ENCODE results near the gene DDX19B.

Gene DDX19B

DNA sequence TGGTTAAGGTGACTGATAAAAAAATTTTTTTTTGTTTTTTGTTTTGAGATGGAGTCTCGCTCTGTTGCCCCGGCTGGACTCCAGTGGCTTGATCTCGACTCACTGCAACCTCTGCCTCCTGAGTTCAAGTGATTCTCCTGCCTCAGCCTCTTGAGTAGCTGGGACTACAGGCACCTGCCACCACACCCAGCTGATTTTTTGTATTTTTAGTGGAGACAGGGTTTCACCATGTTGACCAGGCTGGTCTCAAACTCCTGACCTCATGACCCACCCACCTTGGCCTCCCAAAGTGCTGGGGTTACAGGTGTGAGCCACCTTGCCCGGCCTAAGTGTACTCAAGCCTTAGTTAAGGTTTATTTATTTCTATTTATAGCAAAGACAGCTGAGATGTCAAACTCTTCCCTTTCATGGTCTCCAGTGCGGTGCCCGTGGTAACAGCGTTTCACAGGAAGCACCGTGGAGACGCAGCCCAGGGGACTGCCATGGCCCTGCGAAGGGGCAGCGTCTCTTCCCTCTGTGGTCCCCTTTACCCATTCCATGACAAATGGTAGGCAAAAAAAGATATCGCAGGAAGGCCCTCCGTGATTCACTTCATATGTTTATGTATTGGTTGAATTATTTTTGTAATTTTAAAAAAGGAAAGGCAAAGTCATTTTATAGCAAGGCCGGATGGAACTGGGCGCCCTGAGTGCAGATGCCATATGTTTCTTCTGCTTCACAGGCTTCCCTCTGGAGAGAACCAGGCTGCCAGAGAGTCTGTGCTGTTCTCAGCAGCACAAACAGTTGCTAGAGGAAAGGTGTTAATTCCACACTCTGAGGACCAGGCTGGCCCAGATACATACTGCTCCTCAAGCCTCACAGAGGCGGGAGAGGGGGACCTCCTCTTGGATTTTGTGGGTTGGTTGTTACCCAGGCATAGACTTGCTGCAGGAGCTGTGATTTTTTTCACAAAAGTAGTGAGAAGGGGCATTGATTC is 76.9 kb downstream of the DDX19B start:
- peaks cover 50% of the 10 kb centered on the region for H3K36me3 Mint-ChIP-seq (ENCODE audit: low read depth)
- H3K27ac Mint-ChIP-seq = peak overlapping the region; percentile 87
- peaks cover 18% of the 10 kb centered on the region for H3K4me1 Mint-ChIP-seq
- no peaks in the 10 kb centered on the region for H3K9me3 Mint-ChIP-seq
- DNase-seq = no peak
- TF ChIP-seq, protein P1, sequence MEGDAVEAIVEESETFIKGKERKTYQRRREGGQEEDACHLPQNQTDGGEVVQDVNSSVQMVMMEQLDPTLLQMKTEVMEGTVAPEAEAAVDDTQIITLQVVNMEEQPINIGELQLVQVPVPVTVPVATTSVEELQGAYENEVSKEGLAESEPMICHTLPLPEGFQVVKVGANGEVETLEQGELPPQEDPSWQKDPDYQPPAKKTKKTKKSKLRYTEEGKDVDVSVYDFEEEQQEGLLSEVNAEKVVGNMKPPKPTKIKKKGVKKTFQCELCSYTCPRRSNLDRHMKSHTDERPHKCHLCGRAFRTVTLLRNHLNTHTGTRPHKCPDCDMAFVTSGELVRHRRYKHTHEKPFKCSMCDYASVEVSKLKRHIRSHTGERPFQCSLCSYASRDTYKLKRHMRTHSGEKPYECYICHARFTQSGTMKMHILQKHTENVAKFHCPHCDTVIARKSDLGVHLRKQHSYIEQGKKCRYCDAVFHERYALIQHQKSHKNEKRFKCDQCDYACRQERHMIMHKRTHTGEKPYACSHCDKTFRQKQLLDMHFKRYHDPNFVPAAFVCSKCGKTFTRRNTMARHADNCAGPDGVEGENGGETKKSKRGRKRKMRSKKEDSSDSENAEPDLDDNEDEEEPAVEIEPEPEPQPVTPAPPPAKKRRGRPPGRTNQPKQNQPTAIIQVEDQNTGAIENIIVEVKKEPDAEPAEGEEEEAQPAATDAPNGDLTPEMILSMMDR (IDR thresholded peaks at IDR 0.05) = no peak
- H3K27me3 Mint-ChIP-seq (ENCODE audit: low read depth, poor library complexity) = no peaks in the 10 kb centered on the region
- H3K4me3 Mint-ChIP-seq = no peak overlapping the region

DNA sequence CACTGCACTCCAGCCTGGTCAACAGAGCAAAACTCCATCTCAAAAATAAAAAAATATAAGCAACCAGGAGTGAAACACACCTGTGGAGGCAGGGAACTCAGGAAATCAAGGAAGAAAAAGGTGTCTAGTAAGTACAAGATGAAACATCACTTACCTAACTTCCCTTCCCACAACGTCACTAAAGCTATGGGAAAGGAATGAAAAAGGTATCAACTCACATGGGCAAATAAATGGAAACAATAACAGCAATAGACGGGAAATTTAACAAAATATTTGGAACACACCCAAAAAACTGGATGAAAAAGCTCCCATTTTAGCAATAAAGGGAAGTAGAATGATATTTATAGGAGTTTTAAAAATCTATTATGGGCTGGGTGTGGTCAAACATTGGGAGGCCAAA is 78.8 kb downstream of the DDX19B start:
- peaks cover 39% of the 10 kb centered on the region for H3K36me3 Mint-ChIP-seq (ENCODE audit: low read depth)
- H3K4me1 Mint-ChIP-seq = peaks cover 18% of the 10 kb centered on the region
- H3K27ac Mint-ChIP-seq = no peak overlapping the region
- H3K4me3 Mint-ChIP-seq = peak overlapping the region; percentile 33
- H3K9me3 Mint-ChIP-seq = no peaks in the 10 kb centered on the region
- TF ChIP-seq, protein P1 (IDR thresholded peaks at IDR 0.05) = no peak
- no peaks in the 10 kb centered on the region for H3K27me3 Mint-ChIP-seq (ENCODE audit: low read depth, poor library complexity)
- no peak for DNase-seq

DNA sequence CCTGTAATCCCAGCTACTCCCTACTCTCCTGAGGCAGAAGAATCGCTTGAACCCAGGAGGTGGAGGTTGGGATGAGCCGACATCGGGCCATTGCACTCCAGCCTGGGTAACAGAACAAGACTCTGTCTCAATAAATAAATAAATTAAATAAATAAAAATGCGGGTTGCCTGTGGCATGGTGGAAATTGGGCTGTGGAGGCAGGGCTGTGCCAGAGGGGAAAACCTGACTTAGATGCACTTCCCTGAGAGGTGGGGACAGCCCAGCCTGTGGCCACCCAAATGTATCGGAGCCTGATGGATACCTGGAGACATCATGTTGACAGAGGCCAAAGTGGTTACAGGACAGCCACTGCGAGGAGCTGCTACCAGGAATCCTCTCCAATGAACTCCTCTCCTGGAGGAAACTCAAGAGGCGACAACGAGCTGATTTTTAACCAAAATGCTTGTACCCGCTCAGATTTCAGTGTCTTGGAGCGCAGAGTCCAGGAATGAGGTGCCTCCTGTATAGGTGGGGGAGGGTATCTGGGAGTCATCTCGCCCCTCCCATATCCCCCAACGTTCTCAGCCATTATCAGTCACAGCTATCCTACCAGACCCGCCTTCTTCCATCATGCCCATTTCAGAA is 80.0 kb downstream of the DDX19B start:
- no peak for DNase-seq
- no peak overlapping the region for H3K27ac Mint-ChIP-seq
- TF ChIP-seq, protein P1 (IDR thresholded peaks at IDR 0.05) = no peak
- peaks cover 18% of the 10 kb centered on the region for H3K4me1 Mint-ChIP-seq
- H3K36me3 Mint-ChIP-seq (ENCODE audit: low read depth) = peaks cover 40% of the 10 kb centered on the region
- no peaks in the 10 kb centered on the region for H3K9me3 Mint-ChIP-seq
- H3K4me3 Mint-ChIP-seq = peak overlapping the region; percentile 94
- no peaks in the 10 kb centered on the region for H3K27me3 Mint-ChIP-seq (ENCODE audit: low read depth, poor library complexity)

DNA sequence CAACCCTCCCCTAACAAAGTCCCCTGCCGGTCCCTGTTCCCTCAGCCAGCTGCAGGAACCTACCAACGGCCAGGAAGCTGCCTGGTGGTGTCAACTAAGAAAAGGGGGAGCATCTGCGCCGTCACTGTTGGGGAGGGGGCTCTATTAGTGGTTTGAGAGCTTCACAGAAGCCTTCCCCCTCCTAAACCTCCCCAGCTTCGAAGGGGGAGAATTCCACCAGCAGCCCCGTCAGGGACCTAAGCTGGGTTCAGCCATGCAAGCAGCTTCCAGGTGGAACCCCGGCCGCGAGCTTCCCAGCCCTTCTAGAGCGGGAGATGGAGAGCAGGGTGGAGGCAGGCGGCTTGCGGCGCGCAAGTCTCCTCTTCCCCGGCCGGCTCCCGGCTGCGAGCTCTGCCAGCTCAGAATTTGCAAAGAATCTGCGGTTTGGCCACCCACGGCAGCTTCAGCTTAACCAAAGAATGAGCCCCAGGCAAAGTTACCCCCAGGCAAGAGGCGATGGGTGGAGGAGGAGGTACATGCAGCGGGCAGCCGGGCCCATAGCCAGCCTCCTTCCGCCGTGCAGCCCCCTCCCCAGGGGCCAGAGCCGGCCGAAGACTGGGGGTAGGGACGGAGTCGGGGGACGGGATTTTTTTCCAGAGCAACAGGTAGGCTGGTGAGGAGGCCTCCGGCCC is 81.4 kb downstream of the DDX19B start:
- Mint-ChIP-seq H3K9me3 (no peaks in the 10 kb centered on the region), H3K27me3 (ENCODE audit: low read depth, poor library complexity) (no peaks in the 10 kb centered on the region), H3K4me1 (peaks cover 18% of the 10 kb centered on the region), H3K27ac (peak overlapping the region; percentile 92), H3K36me3 (ENCODE audit: low read depth) (peaks cover 38% of the 10 kb centered on the region), H3K4me3 (peak overlapping the region; percentile 94)
- TF ChIP-seq, protein P1 (IDR thresholded peaks at IDR 0.05) = no peak
- peak; percentile 60 for DNase-seq

DNA sequence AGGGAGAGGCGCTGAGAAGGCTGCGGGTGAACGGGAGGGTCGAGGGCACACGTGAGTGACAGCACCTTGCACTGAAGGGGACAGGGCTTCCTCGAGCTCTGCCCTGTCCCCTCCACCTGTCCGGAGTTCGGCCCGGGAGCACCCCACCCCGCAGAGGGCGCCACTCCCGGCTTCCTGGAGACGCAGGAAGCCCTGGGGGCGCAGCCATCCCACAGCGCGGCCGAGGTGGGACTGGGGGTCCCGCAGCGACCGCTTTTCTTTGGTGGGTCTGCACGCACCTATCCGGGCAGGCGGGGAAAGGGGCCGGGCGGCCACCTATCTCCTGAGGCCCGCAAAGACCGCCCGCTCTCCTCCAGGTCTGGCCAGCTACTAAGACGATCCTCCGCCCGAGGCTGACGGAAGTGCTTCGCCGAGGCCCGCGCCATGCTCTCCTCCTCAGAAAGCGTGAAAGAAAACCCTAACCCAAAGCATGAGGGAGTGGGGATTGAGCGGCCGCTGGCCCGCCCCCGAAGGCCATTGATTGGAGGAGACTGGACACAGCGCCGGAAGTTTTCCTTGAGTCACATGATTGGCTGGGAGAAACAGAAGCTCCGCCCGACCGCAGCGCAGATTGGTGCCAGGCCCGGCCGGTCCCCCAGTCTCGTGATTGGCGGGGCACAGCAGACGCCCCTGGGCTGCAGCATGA is 82.1 kb downstream of the DDX19B start:
- Mint-ChIP-seq H3K9me3 (no peaks in the 10 kb centered on the region), H3K4me3 (peak overlapping the region; percentile 94), H3K27ac (peak overlapping the region; percentile 94), H3K4me1 (peaks cover 18% of the 10 kb centered on the region), H3K27me3 (ENCODE audit: low read depth, poor library complexity) (no peaks in the 10 kb centered on the region), H3K36me3 (ENCODE audit: low read depth) (peaks cover 38% of the 10 kb centered on the region)
- TF ChIP-seq, protein P1 (IDR thresholded peaks at IDR 0.05) = no peak
- DNase-seq = peak; percentile 94

Data from nephron progenitor cell (in vitro differentiated cells).